ENCODE data around the gene SPATS2. TPM values are rescaled to one million over a fixed set of nuclear protein-coding genes. Genes with fewer than 3 reads are reported as not detected.

The SPATS2 gene
- total and polyA plus RNA-seq, 2 experiments from 2014 or later: 31.0 to 43.1 TPM

DNA sequence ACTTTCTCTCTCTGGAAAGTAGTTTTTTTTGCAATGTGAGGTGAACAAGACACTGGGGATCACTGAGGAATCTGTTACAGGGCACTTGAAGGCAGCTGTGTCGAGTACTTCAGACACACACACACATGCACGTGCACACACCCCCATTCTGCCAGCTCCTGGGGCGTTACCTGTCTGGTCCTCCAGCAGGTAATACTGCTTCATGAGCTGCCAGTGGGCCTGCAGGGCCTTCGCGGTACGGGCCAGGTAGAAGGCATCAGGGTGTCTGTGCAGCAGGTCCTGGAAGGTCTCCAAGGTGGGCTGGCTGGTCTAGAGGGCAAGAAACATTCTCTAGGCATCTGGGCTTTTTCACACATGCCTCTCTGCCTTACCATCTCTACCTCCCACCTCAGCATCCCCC lies 195.6 kb downstream of the SPATS2 start:
- no peak for DNase-seq (ENCODE audit: low read depth in 1 of 2, low spot score in 1 of 2)

DNA sequence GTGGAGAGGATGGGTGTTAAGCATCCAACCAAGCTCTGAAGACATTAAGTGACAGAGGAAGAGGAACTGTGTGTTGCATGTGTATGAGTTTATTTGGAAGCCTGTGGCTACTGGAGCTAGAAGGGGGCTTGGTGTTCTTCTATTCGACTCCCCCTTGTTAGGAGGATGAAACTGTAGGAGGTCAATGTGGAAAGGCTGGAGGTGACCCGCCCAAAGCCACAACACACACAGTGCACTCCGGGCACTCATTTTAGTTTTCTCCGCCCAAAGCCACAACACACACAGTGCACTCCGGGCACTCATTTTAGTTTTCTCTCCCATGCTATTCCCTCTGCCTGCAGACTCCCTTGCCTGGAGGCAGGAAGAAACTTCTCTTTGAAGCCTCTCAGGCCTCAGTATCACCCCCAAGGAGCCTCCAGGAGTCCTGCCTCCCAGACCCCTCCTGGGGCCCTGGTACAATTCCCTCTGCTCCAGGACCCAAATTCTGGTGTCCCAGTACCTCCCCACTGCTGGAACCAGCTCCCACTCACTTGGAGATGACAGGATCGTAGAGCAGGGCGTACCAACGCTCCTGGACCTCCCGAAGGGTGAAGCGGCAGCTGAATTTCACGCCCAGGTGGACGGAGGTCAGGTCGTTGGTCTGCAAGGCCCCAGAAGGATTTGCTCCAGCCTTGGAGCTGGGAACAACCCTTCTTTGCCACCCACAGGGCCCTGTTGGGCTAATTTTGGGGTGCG lies 196.9 kb downstream of the SPATS2 start:
- H3K4me3 ChIP-seq: no peak overlapping the region
- H3K9me3 ChIP-seq (ENCODE audit: low read depth): no peaks in the 10 kb centered on the region
- no peak overlapping the region for H3K27ac ChIP-seq
- peaks cover 28% of the 10 kb centered on the region for H3K36me3 ChIP-seq
- H3K27me3 ChIP-seq: no peaks in the 10 kb centered on the region
- DNase-seq (ENCODE audit: low read depth in 1 of 2, low spot score in 1 of 2): no peak
- H3K4me1 ChIP-seq (ENCODE audit: low read depth): peaks cover 11% of the 10 kb centered on the region
- TF ChIP-seq, protein P1, sequence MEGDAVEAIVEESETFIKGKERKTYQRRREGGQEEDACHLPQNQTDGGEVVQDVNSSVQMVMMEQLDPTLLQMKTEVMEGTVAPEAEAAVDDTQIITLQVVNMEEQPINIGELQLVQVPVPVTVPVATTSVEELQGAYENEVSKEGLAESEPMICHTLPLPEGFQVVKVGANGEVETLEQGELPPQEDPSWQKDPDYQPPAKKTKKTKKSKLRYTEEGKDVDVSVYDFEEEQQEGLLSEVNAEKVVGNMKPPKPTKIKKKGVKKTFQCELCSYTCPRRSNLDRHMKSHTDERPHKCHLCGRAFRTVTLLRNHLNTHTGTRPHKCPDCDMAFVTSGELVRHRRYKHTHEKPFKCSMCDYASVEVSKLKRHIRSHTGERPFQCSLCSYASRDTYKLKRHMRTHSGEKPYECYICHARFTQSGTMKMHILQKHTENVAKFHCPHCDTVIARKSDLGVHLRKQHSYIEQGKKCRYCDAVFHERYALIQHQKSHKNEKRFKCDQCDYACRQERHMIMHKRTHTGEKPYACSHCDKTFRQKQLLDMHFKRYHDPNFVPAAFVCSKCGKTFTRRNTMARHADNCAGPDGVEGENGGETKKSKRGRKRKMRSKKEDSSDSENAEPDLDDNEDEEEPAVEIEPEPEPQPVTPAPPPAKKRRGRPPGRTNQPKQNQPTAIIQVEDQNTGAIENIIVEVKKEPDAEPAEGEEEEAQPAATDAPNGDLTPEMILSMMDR (IDR thresholded peaks at IDR 0.05; ENCODE audit: low read depth, low read length): no peak

More for the DNA sequence above, 195.6 kb downstream of the SPATS2 start:
- H3K36me3 ChIP-seq: peaks cover 34% of the 10 kb centered on the region
- H3K27ac ChIP-seq: no peak overlapping the region
- no peak overlapping the region for H3K4me3 ChIP-seq
- no peaks in the 10 kb centered on the region for H3K9me3 ChIP-seq (ENCODE audit: low read depth)
- no peaks in the 10 kb centered on the region for H3K27me3 ChIP-seq
- TF ChIP-seq, protein P1 (IDR thresholded peaks at IDR 0.05; ENCODE audit: low read depth, low read length): no peak
- H3K4me1 ChIP-seq (ENCODE audit: low read depth): peaks cover 7% of the 10 kb centered on the region

DNA sequence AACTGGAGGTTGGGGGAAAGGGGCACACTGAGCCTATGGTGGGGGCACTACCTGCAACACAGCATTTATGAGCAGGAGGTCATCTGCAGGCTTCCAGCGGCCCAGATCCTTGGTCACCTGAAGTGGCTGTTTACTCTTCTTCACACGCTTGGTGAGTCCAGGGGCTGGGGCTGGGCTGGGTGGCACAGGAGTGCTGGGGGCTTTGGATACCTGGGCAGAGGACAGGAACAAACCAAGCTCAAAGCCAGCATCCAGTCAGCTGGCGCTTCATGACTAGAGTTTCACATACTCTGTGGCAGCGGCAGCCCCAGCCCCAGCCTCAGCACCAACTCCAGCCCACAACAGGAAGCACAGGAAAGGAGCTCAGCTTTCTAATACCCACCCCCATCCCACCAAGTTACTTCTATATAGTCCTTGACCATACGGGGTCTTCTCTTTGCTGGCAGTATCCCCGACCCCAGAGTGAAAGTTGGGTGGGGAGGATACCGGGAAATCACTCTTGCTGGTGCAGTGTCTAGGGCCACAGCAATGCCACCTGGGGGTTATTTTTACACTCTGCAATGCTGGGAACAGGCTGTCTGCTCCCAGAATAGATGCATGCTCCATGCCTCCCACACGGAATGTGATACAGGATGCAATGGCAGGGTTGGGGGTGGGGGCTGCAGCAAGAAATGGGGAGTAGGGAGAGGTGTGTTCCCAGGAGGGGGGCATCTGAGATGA lies 197.6 kb downstream of the SPATS2 start:
- H3K9me3 ChIP-seq (ENCODE audit: low read depth): no peaks in the 10 kb centered on the region
- peak in 1 of 2 donors; percentile 21 for DNase-seq (ENCODE audit: low read depth in 1 of 2, low spot score in 1 of 2)
- TF ChIP-seq, protein P1 (IDR thresholded peaks at IDR 0.05; ENCODE audit: low read depth, low read length): no peak
- peaks cover 28% of the 10 kb centered on the region for H3K36me3 ChIP-seq
- H3K27me3 ChIP-seq: no peaks in the 10 kb centered on the region
- H3K4me1 ChIP-seq (ENCODE audit: low read depth): peaks cover 11% of the 10 kb centered on the region
- no peak overlapping the region for H3K4me3 ChIP-seq
- peak overlapping the region; percentile 19 for H3K27ac ChIP-seq

DNA sequence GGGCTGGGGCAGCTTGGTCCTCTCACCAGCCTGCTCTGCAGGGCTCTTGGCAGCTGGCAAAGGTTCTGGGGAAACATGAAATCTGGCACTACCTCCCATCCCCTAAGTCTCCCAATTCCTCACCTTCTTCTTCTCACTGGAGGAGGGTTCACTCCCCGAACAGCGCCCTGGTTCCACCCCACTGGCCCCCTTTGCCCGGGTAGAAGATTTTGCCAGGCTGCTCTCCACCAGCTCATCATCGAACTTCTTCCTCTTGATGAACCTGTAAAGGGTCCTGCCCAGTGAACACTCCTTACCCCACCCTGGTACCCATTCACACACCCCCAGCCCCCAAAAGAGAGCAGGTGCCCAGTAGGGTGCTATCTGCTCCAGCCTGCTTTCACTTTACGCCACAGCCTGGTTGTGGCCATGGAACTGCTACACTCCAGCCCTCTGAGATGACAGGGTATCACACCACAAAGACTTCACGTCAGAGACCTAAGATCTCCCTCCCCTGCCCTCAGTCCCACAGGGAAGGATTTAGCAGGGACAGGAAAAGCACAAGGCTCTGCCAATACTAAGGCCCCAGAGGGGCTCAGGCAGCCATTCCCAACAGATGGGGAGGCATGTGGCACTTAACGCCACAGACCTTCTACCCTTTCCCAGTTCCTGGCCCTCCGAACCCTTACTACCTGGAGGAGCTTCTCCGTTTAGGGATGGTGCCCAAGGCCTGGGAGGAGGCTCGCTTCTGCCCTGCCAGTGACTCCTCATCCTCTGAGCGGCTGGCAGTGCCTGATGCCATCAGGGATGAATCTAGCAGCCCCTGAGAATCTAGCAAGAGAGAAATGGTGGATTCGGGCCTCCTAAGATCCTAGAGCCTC lies 198.4 kb downstream of the SPATS2 start:
- H3K4me1 ChIP-seq (ENCODE audit: low read depth): peaks cover 11% of the 10 kb centered on the region
- DNase-seq (ENCODE audit: low read depth in 1 of 2, low spot score in 1 of 2): no peak
- H3K4me3 ChIP-seq: no peak overlapping the region
- no peaks in the 10 kb centered on the region for H3K27me3 ChIP-seq
- H3K27ac ChIP-seq: peak overlapping the region; percentile 19
- TF ChIP-seq, protein P1 (IDR thresholded peaks at IDR 0.05; ENCODE audit: low read depth, low read length): no peak
- H3K36me3 ChIP-seq: peaks cover 23% of the 10 kb centered on the region
- H3K9me3 ChIP-seq (ENCODE audit: low read depth): no peaks in the 10 kb centered on the region

DNA sequence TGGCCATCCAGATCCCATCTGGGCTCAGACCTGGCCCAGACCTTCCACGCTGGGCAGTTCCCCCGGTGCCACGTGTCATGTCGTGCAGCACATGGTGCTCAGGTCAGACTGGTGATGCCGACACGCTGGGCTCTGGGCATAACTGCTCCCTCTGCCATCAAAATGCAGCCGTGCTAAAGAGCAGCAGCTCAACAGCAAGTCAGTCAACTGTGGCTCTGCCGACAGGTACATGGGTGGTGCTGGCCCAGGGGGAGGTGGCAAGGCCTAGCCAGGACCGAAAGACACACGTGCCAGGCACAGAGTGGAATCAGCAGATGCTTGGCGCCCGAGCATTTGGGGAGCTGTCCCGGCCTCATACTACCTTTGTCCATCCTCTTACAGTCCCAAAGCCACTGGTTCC lies 199.1 kb downstream of the SPATS2 start:
- TF ChIP-seq, protein P1 (IDR thresholded peaks at IDR 0.05; ENCODE audit: low read depth, low read length): no peak
- H3K27ac ChIP-seq: no peak overlapping the region
- H3K36me3 ChIP-seq: peaks cover 22% of the 10 kb centered on the region
- H3K9me3 ChIP-seq (ENCODE audit: low read depth): no peaks in the 10 kb centered on the region
- peaks cover 11% of the 10 kb centered on the region for H3K4me1 ChIP-seq (ENCODE audit: low read depth)
- DNase-seq (ENCODE audit: low read depth in 1 of 2, low spot score in 1 of 2): no peak
- H3K27me3 ChIP-seq: no peaks in the 10 kb centered on the region
- no peak overlapping the region for H3K4me3 ChIP-seq
